B cell (primary cell): Measurements from ENCODE around the gene SPATA32. TPM values are rescaled to one million over a fixed set of nuclear protein-coding genes. Genes with fewer than 3 reads are reported as not detected.

Source experiments
- ATAC-seq: fragments of 200-7000 bp; cut with Tn5 transposase; one replicate; pipeline ENCODE4 v1.10.0; 2021; ENCODE audit warnings: low read depth, mild to moderate bottlenecking, moderate number of reproducible peaks, moderate library complexity
- CTCF ChIA-PET: fragments of 350-600 bp; sonication (Branson Sonifier 250); formaldehyde crosslinking; loops from one replicate; lab custom pipeline; 2021; ENCODE audit warnings: antibody characterized with exemption, inconsistent platforms; lab: Charles Lee
- POLR2A ChIA-PET: fragments of 350-600 bp; sonication (Branson Sonifier 250); formaldehyde crosslinking; loops from one replicate; lab custom pipeline; 2021; ENCODE audit warnings: antibody characterized with exemption; lab: Charles Lee
- DNase-seq: peaks from one replicate; pipeline ENCODE4 v3.0.0; 2013
- H2AFZ ChIP-seq: 2 replicates; pipeline ENCODE4 v1.6.1; 2012; ENCODE audit warnings: mild to moderate bottlenecking, low read depth, low read length; ENCODE audit not compliant: insufficient read depth, poor library complexity, severe bottlenecking
- H3K27ac ChIP-seq, 2 donors: 1 replicate in 1 of 2; 2 replicates in 1 of 2; pipeline ENCODE4 v1.5.1; 2012 to 2013; ENCODE audit warnings: low read length in 2 of 2, mild to moderate bottlenecking in 2 of 2, moderate library complexity in 1 of 2
- H3K27me3 ChIP-seq, 4 experiments: fragments of 200-600 bp in 1 of 4; sonication (generic) in 1 of 4; replicated peaks in 1 of 4; 1 replicate in 2 of 4; 2 replicates in 2 of 4; pipeline versions ENCODE4 v1.6.1 to v1.7.0; 2013 to 2016; ENCODE audit warnings: low read length in 3 of 4, mild to moderate bottlenecking in 2 of 4, mixed read lengths in 1 of 4, moderate library complexity in 1 of 4; ENCODE audit not compliant: insufficient read depth in 4 of 4, control insufficient read depth in 3 of 4; ENCODE audit errors: control extremely low read depth in 1 of 4
- H3K36me3 ChIP-seq, 2 experiments: replicated peaks in 1 of 2; 1 replicate in 1 of 2; 2 replicates in 1 of 2; pipeline versions ENCODE4 v1.6.1 to v1.7.1; 2013; ENCODE audit warnings: low read length in 1 of 2; ENCODE audit not compliant: insufficient read depth in 2 of 2, control insufficient read depth in 1 of 2; ENCODE audit errors: control extremely low read depth in 1 of 2, extremely low read depth in 1 of 2
- H3K4me1 ChIP-seq, 2 donors: fragments of 200-600 bp in 1 of 2; sonication (generic) in 1 of 2; 1 replicate in 1 of 2; 2 replicates in 1 of 2; pipeline versions ENCODE4 v1.5.1 to v1.6.1; 2013 to 2017; ENCODE audit warnings: low read length in 2 of 2; ENCODE audit not compliant: control insufficient read depth in 2 of 2, insufficient read depth in 2 of 2
- H3K4me2 ChIP-seq: replicated peaks from 2 replicates; pipeline ENCODE3; 2012; ENCODE audit warnings: mild to moderate bottlenecking, low read depth, low read length; ENCODE audit not compliant: poor library complexity, severe bottlenecking
- H3K4me3 ChIP-seq, 5 experiments: fragments of 200-600 bp in 1 of 5; sonication (generic) in 1 of 5; 1 replicate in 3 of 5; 2 replicates in 2 of 5; pipeline versions ENCODE4 v1.5.1 to v1.7.0; 2011 to 2016; ENCODE audit warnings: low read length in 4 of 5, mild to moderate bottlenecking in 4 of 5, low read depth in 2 of 5, control low read depth in 1 of 5, moderate library complexity in 1 of 5; ENCODE audit not compliant: insufficient read depth in 1 of 5; ENCODE audit errors: control extremely low read depth in 1 of 5, extremely low read depth in 1 of 5
- H3K79me2 ChIP-seq: fragments of 200-600 bp; sonication (generic); one replicate; pipeline ENCODE4 v1.6.0; 2016; ENCODE audit warnings: low read length; ENCODE audit not compliant: control insufficient read depth, insufficient read depth
- H3K9ac ChIP-seq: fragments of 200-600 bp; sonication (generic); 2 replicates; pipeline ENCODE4 v1.6.1; 2017; ENCODE audit warnings: mild to moderate bottlenecking, low read length, moderate library complexity
- H3K9me3 ChIP-seq, 3 donors: one replicate each; pipeline versions ENCODE4 v1.6.1 to v1.7.1; 2013; ENCODE audit warnings: low read length in 2 of 3; ENCODE audit not compliant: control insufficient read depth in 2 of 3, insufficient read depth in 1 of 3; ENCODE audit errors: control extremely low read depth in 1 of 3
- H4K20me1 ChIP-seq: 2 replicates; pipeline ENCODE4 v1.6.0; 2012; ENCODE audit warnings: mild to moderate bottlenecking, low read length; ENCODE audit not compliant: insufficient read depth, control insufficient read depth, poor library complexity, severe bottlenecking
- H3K27ac Mint-ChIP-seq: one replicate; pipeline ENCODE4 v1.8.0; 2021; ENCODE audit warnings: mixed read lengths
- H3K27me3 Mint-ChIP-seq: one replicate; pipeline ENCODE4 v1.8.0; 2021; ENCODE audit warnings: mixed read lengths
- H3K4me1 Mint-ChIP-seq: one replicate; pipeline ENCODE4 v1.8.0; 2021; ENCODE audit warnings: mixed read lengths
- H3K4me3 Mint-ChIP-seq: one replicate; pipeline ENCODE4 v1.8.0; 2021; ENCODE audit warnings: mixed read lengths
- H3K9me3 Mint-ChIP-seq: one replicate; pipeline ENCODE4 v1.8.0; 2022; ENCODE audit warnings: mixed read lengths; ENCODE audit not compliant: insufficient read depth
- CTCF ChIP-seq: fragments of 200-600 bp; IDR thresholded peaks from one replicate; pipeline ENCODE4 v1.8.0; 2022; ENCODE audit warnings: antibody characterized with exemption, mild to moderate bottlenecking
- EZH2 ChIP-seq: IDR thresholded peaks from 2 replicates; pipeline ENCODE4 v1.6.1; 2012; ENCODE audit warnings: borderline replicate concordance, low read depth, mild to moderate bottlenecking, moderate library complexity, low read length; ENCODE audit not compliant: insufficient read depth, poor library complexity, severe bottlenecking
- WGBS: methylation state at CpG from one replicate; pipeline ENCODE4 v1.1.5; 2013; ENCODE audit warnings: missing lambda C conversion rate; ENCODE audit not compliant: insufficient coverage; 5-methylcytosine and 5-hydroxymethylcytosine counted together
- intact Hi-C: fragments of 100-400 bp; cut with micrococcal nuclease; formaldehyde crosslinking; loops from one replicate; pipeline ENCODE4 v1.10.0; 2022
- polyA plus RNA-seq: library from polyadenylated mRNA; depleted of rRNA; stranded (reverse); fragments of >200 nt; gene quantifications from 2 replicates; pipeline ENCODE4 v1.2.3, GENCODE V29; 2012
- total RNA-seq, 2 donors: library from RNA; stranded (reverse); fragments of 120-200 nt in 1 of 2; gene quantifications; 1 replicate in 1 of 2; 2 replicates in 1 of 2; pipeline versions ENCODE4 v1.2.3 to v1.2.4, GENCODE V29; 2013 to 2022

Gene SPATA32
- total and polyA plus RNA-seq, 2 donors (not counting 1 experiment from before 2014, with no cell fraction given) = 0.12 to 0.52 TPM

DNA sequence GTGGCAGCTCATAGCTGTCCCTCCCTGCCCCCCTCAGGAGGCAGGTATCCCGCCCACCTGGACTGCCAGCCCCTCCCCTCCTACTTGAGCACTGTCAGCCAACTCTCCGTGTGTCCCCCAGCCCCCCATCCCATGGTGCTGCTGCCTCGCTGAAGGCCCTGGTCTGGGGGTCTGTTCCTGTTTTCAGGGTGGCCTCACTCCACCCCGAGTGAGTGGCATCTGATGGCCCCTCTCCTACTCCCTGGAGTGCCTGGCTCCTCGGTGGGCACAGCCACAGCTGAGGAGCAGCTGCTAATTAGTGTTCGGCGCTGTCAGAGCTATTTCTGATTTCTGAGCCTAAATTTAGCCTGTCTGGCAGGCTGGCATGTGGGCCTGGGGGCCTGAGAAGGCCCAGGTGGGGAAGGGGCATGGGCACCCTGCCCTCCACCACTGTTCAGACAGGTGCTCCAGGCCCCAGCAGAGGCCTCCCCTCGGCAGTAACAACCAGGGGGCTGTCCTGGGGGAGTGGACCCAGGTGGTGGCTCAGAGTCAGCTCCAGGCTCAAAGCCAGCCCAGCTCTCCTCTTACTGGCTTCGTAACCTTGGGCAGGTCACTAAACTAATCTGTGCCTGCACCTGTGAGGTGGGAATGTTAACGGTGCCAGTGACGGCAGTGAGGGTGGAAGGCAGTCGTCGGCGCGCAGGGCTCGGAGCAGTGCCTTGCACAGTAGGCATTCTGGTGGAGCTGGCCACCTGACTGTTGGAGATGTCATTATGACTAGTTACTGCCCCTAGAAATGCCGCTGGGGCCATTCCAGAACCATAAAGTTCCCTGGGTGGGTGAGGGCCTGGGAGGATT, 33.8 kb downstream of the SPATA32 start:
- H3K36me3 ChIP-seq = peaks cover 3 to 27% of the 10 kb centered on the region in 2 experiments
- no peaks in the 10 kb centered on the region for H3K9me3 Mint-ChIP-seq
- ATAC-seq (no peak), DNase-seq (peak; percentile 52)
- peak overlapping the region; percentile 97 for H3K9ac ChIP-seq
- H3K4me1 Mint-ChIP-seq = peaks cover 96% of the 10 kb centered on the region
- H3K9me3 ChIP-seq = no peaks in the 10 kb centered on the region
- peaks cover 78 to 91% of the 10 kb centered on the region in 2 donors for H3K4me1 ChIP-seq
- no peak for TF ChIP-seq CTCF
- TF ChIP-seq EZH2 = no peak
- H3K27ac Mint-ChIP-seq = peak overlapping the region; percentile 99
- H3K4me3 ChIP-seq = peak overlapping the region; percentile 8 to 96 (median 90)
- H3K79me2 ChIP-seq = peaks cover 99% of the 10 kb centered on the region
- ChIA-PET CTCF (interaction anchor here (0.9 to 24.6 kb wide), 12 partner anchors 8 to 93 kb away, joined by 3 to 737 read pairs (median 10); partner anchors contain the start of genes ACBD4, FMNL1, HEXIM1 and MAP3K14), POLR2A (interaction anchor here (1.0 to 9.9 kb wide), 6 partner anchors 8 to 89 kb away, joined by 3 to 149 read pairs (median 13); partner anchors contain the start of genes FMNL1, HEXIM1, HEXIM2 and MAP3K14)
- no peaks in the 10 kb centered on the region for H3K27me3 ChIP-seq
- WGBS = 33% methylated on average over 14 of the region's 17 CpGs
- no peaks in the 10 kb centered on the region for H3K27me3 Mint-ChIP-seq
- peak overlapping the region; percentile 92 for H3K4me2 ChIP-seq
- peaks cover 24% of the 10 kb centered on the region for H4K20me1 ChIP-seq
- H3K27ac ChIP-seq = peak overlapping the region; percentile 99 to 100
- peak overlapping the region; percentile 100 for H3K4me3 Mint-ChIP-seq
- no peak overlapping the region for H2AFZ ChIP-seq
- intact Hi-C loops = loop anchor here (1.0 to 2.0 kb wide), 2 partner anchors 67 to 79 kb away; partner anchors contain the start of genes HEXIM1 and HEXIM2
